G401 (cell line): ENCODE data around the gene DYRK1B. TPM values are rescaled to one million over a fixed set of nuclear protein-coding genes. Genes with fewer than 3 reads are reported as not detected.
A peak's percentile ranks its signal among the peaks of the same experiment; 100 is the strongest.
"Not testable (repeated sequence)": the region's sequence is repeated elsewhere in the genome, so short reads cannot be mapped to it uniquely, and the experiment has no call there.

ENCODE experiments used
- DNase-seq: peaks from one replicate; pipeline ENCODE4 v3.0.0-alpha.2; 2015; ENCODE audit warnings: low spot score
- in situ Hi-C: cut with HindIII; loops from 2 replicates; pipeline ENCODE4 v1.10.0; 2016; ENCODE audit warnings: low sequenced_read_pairs, mixed read lengths
- total RNA-seq: library from RNA; depleted of rRNA; stranded (reverse); fragments of >200 nt; shearing (Covaris generic); gene quantifications from 2 replicates; pipeline ENCODE4 v1.2.3, GENCODE V29; 2014; rRNA removed

Gene DYRK1B
- 11.8 and 12.9 TPM in 2 replicates for total RNA-seq

GRCh38 chr19:39833464-39834286 lies at the start of gene DYRK1B:
Gene DYRK1B (minus strand): TSS chr19:39834162. CDS start chr19:39831867, 2,295 bp downstream.
- in situ Hi-C loops: no loop called here
- DNase-seq: peak; percentile 97

- DNase-seq, in situ Hi-C loops: not testable (repeated sequence)
Observed at GRCh38 chr19:39882645-39883044, 48.7 kb upstream of the DYRK1B start.

GRCh38 chr19:39881495-39882110 lies 47.6 kb upstream of the DYRK1B start:
- in situ Hi-C loops, DNase-seq: not testable (repeated sequence)

- DNase-seq, in situ Hi-C loops: not testable (repeated sequence)
Observed at GRCh38 chr19:39880241-39880640, 46.3 kb upstream of the DYRK1B start.

GRCh38 chr19:39879796-39880195 lies 45.8 kb upstream of the DYRK1B start:
- DNase-seq, in situ Hi-C loops: not testable (repeated sequence)

GRCh38 chr19:39878866-39879265 lies 44.9 kb upstream of the DYRK1B start:
- in situ Hi-C loops, DNase-seq: not testable (repeated sequence)

GRCh38 chr19:39878398-39878797 lies 44.4 kb upstream of the DYRK1B start:
- in situ Hi-C loops: no loop called here
- DNase-seq: no peak

- in situ Hi-C loops, DNase-seq: not testable (repeated sequence)
Observed at GRCh38 chr19:39877982-39878381, 44.0 kb upstream of the DYRK1B start.

- not testable (repeated sequence) for DNase-seq
Observed at GRCh38 chr19:39877488-39877887, 43.5 kb upstream of the DYRK1B start.

GRCh38 chr19:39876486-39876885 lies 42.5 kb upstream of the DYRK1B start:
- in situ Hi-C loops, DNase-seq: not testable (repeated sequence)

More at GRCh38 chr19:39877488-39877887, 43.5 kb upstream of the DYRK1B start:
- in situ Hi-C loops: not testable (repeated sequence)

- in situ Hi-C loops, DNase-seq: not testable (repeated sequence)
Observed at GRCh38 chr19:39875401-39875864, 41.5 kb upstream of the DYRK1B start.

- in situ Hi-C loops: no loop called here
- no peak for DNase-seq
Observed at GRCh38 chr19:39874404-39874803, 40.4 kb upstream of the DYRK1B start.

GRCh38 chr19:39873385-39873784 lies 39.4 kb upstream of the DYRK1B start:
- in situ Hi-C loops: no loop called here
- no peak for DNase-seq

- no peak for DNase-seq
- in situ Hi-C loops: no loop called here
Observed at GRCh38 chr19:39871886-39872866, 38.2 kb upstream of the DYRK1B start.

GRCh38 chr19:39871362-39871761 lies 37.4 kb upstream of the DYRK1B start:
- no peak for DNase-seq
- in situ Hi-C loops: no loop called here

- in situ Hi-C loops: no loop called here
- DNase-seq: no peak
Observed at GRCh38 chr19:39870171-39870971, 36.4 kb upstream of the DYRK1B start.

GRCh38 chr19:39867952-39868351 lies 34.0 kb upstream of the DYRK1B start:
- DNase-seq: no peak
- in situ Hi-C loops: no loop called here

GRCh38 chr19:39867133-39867532 lies 33.2 kb upstream of the DYRK1B start:
- no peak for DNase-seq
- in situ Hi-C loops: no loop called here
